ENCODE results near the gene ORAI2.
"Not testable (repeated sequence)": the region's sequence is repeated elsewhere in the genome, so short reads cannot be mapped to it uniquely, and the experiment has no call there.

ORAI2 gene

GRCh38 chr7:102469972-102470825 lies 36.8 kb downstream of the ORAI2 start:
- no peak for DNase-seq

GRCh38 chr7:102471791-102472125 lies 38.4 kb downstream of the ORAI2 start:
- DNase-seq, result no peak

DNA sequence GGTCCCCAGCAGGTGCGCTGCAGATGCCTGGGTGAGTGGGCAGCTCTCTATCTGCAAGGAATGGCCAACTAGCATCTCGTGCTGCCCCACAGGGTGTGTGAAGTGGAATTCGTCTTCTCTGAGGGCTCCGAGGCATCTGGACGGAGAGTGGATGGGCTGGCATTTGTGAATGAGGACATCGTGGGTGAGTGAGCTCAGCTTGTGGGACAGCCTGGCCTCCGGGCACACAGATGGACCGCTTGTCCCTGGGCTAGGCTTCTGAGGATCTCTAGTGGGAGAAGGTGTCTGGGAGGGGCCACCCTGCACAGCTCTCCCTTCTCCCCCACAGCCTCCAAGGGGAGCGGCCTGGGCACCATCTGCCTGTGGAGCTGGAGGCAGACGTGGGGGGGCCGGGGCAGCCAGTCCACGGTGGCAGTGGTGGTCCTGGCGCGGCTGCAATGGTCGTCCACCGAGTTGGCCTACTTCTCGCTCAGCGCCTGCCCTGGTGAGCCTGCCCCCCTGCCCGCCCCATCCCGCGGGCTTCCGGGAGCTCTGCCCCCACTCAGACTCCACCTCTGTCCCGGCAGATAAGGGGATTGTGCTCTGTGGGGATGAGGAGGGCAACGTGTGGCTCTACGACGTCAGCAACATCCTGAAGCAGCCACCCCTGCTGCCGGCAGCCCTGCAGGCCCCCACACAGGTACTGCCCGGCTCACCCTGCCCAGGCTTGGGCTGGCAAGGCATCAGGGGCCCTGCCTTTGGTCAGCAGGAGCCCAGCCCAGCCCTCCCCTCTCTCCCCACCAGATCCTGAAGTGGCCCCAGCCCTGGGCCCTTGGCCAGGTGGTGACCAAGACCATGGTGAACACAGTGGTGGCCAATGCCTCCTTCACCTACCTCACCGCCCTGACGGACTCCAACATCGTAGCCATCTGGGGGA lies 39.0 kb downstream of the ORAI2 start:
- DNase-seq, result no peak

GRCh38 chr7:102473271-102473991 lies 40.1 kb downstream of the ORAI2 start:
- DNase-seq, result no peak

DNA sequence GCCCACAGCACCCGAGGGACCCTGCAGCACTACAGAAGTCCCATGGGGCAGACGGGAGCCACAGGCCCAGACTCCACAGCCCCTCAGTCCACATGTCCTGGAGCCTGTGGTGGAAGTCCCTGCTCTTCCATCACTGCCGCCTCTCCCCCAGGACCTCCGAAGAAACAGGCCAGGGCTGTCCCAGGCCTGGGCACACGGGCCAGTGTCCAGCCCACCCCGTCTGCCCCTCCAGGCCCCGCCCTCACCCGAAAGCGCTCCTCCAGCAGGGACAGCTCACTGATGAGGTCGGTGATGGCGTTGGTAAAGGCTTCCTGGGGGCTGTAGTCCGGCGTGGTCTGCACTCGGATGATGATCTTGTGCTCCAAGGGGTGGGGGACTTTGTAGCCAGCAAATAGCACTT lies 40.7 kb downstream of the ORAI2 start:
- not testable (repeated sequence) for DNase-seq

DNA sequence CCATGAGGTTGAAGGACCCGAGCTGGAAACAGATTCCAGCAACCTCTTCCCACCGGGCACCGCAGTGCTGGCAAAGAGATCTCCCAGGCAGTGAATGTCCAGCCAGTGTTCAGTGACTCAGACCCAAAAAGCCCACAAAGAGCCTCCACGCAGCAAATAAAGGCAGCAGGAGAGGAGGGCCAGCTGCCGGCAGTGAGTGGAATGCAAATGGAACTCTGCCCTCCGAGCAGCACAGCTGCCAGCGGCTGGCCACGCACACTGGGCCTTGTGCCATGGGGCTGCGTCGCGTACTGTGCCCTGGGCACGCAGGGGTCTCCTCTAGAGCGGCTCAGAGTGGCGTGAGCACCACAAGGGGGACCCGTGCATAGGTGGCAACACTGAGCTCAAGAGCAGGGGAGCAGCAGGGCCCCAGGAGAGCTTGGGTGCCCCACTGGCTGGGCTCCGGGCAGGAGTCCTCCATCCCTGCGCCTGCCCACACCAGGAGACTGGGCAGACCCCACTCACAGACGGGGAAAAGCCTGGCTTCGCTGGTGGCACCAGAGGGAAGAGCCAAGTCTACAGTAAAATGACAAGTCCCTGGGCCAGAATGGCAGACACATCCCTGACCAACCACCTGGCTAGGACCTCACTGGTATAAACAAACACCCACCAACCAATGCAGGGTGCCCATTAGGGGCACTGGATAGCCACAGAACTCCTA lies 41.5 kb downstream of the ORAI2 start:
- DNase-seq, result not testable (repeated sequence)

- not testable (repeated sequence) for DNase-seq
These were observed 45.2 kb downstream of the ORAI2 start, which contains the start of gene POLR2J for GRCh38 chr7:102478314-102479208. Gene POLR2J (minus strand): TSS chr7:102478922. CDS start chr7:102478860, 62 bp downstream.

GRCh38 chr7:102479209-102479584 lies 45.8 kb downstream of the ORAI2 start:
- not testable (repeated sequence) for DNase-seq

DNA sequence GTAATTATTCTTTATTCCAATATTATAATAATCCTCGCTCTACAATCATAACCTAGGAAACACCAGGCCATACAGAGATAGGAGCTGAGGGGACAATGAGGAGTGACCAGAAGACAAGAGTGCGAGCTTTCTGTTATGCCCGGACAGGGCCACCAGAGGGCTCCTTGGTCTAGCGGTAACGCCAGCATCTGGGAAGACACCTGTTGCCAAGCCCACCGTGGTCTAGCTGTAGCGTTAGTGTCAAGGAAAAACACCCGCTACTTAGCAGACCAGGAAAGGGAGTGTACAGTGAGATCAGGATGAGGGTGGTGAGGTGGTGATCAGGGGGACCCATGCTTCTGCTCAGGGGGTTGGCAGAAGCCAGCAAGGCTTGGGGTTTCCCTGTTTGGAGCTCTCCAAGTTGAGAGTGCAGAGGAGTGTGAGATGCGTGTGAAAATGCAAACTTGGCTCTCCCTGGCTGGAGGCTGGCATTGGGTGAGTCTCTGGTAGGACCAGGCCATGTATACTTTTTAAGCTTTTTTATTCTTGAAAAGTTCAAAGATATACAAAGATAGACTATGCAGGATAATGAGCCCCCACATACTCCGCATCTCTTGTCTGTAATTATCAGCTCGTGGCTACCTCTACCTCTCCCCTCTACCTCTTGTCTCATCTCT lies 46.7 kb downstream of the ORAI2 start:
- DNase-seq, result not testable (repeated sequence)

DNA sequence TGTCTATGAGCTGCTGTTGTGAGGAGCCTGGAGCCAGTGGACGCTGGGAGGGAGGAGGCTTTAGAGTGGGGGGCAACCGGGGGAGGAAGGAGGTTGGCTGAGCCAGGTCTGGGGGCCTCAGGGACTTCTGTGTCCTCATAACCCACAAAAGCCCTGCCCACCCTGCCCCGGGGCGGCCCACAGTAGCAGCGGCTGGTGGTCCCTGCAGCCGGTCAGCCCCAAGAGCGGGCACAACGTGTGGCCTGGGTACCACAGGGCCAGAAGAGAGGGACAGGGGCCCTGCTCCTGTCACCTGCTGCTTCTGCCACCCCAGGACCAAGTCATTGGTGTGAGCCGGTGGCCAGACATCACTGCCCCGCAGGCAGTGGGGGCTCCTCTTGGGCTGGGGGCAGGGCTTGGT lies 48.6 kb downstream of the ORAI2 start:
- not testable (repeated sequence) for DNase-seq

- not testable (repeated sequence) for DNase-seq
These were observed 50.9 kb downstream of the ORAI2 start for GRCh38 chr7:102484317-102484716.

DNA sequence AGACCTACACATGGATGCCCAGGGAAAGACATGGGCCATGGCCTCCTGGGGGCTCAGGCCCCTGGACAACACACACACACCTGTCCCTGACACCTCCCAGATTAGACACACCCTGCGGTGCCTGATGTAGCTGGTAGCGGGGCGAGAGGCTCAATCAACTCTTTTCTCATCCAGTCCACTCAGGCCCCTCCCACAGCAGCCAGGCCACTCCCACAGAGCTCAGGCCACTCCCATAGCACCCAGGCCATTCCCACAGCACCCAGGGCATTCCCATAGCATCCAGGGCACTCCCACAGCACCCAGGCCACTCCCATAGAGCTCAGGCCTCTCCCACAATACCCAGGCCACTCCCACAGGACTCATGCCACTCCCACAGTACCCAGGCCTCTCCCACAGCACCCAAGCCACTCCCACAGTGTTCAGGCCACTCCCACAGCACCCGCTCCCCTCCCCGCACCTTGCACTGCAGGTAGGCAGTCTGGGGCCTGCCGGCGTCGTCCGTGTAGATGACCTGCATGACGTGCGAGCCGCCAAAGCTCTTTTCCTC lies 57.2 kb downstream of the ORAI2 start:
- not testable (repeated sequence) for DNase-seq

DNA sequence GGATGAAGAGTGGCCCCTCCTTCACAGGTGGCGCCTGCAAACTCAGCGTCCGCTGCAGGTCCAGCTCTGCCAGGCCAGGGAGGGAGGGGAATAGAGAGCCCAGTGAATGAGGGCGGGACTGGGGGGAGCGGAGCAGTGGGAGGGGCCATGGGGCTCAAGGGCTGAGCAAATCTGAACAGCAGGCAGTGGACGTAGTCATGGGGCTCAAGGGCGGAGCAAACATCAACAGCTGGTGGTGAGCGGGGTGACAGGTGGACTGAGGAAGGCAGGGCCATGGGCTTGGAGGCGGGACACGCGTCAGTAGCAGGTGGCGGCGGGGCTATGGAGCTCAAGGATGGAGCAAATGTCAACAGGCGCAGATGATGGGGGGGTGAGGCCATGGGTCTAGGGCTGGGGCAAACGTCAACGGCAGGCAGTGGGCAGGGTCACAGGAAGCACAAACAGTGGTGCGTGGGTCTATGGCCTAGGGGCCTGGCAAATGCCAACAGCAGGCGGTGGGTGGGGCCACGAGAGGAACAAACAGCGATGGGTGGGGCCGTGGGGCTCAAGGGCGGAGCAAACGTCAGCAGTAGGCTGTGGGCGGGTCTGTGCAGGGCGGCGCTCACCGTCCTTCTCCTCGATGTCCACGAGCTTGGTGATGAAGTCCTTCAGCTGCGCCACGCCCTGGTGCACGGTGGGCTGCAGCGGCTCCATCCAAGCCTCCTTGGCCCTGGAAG lies 60.0 kb downstream of the ORAI2 start:
- DNase-seq, result not testable (repeated sequence)

DNA sequence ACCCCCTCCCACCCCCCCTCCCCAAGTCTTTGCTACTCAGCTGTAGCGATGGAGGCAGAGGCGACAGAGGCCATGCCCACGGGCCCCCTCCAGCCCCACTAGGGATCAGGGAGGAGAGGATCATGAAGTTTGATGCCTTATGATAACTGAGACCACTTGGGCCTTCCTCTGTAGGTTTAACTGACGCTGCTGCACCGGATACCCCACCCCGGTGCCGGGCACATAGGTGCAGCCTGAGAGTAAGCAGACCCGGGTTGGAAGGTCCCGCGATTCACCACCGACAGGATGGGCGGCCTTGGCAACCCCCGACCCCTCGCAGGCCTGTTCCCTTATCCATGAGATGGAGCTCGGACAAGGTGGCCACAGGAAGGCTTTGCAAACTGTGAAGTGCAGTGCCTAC lies 60.7 kb downstream of the ORAI2 start:
- DNase-seq, result not testable (repeated sequence)

GRCh38 chr7:102494473-102495149 lies 61.2 kb downstream of the ORAI2 start:
- not testable (repeated sequence) for DNase-seq

DNA sequence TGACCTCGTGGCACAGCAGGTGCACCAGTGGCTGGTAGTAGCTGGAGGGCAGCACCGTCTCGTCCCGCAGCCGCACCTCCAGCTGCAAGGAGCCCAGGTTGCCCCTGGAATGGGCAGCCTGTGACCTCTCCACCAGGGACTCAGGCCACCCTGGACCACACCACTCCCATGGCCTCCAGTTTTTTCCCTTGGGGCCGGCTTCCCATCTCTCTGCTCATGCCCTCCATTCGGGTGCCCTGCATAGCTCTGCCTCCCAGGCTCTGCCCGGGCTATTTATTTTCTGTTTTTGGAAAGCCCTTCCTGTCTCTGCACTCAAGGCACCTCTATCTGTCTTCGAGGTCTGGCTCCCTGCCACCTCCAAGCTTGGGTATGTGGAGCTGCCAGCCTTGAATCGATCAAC lies 63.5 kb downstream of the ORAI2 start:
- not testable (repeated sequence) for DNase-seq

DNA sequence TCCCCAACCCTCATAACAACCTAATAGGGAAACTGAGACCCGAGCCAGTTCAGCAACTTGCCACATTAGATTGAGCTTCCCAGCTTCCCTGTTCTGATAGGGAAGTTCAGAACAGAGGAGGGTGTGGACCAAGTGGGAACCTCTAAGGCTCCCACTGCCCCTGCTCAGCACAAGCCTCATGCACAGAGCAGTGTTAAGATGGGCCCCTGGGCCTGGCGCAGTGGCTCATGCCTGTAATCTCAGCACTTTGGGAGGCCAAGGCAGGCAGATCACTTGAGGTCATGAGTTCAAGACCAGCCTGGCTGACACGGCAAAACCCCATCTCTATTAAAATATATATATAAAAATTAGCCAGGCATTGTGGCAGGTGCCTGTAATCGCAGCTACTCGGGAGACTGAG lies 63.9 kb downstream of the ORAI2 start:
- not testable (repeated sequence) for DNase-seq

DNA sequence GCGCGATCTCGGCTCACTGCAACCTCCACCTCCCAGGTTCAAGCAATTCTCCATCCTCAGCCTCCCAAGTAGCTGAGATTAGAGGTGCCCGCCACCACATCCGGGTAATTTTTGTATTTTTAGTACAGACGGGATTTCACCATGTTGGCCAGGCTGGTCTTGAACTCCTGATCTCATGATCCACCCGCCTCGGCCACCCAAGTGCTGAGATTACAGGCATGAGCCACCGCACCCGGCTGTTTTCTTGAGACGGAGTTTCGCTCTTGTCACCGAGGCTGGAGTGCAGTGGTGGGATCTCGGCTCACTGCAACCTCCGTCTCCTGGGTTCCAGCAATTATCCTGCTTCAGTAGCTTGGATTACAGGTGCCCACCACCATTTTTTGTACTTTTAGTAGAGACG lies 64.9 kb downstream of the ORAI2 start:
- DNase-seq, result not testable (repeated sequence)

DNA sequence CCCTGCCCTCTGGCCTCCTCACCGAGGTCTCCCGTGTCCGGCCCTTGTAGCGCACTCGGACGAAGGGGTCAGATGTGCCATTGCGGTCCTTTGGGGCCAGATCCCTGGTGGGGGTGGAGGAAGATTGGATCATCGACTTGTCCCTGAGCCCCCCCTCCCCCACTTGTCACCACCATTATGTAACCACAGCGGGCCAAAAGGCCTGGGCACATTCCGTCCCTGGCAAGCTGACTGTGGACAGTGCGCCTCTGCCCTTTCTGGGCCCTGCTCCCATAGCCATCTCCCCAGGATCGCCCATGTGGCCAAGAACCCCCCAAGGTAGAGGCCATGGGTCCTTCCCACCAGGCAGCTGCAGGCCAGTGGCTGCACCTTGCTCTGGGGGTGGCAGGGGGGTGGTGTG lies 69.8 kb downstream of the ORAI2 start:
- not testable (repeated sequence) for DNase-seq
